Type B pancreatic cell (in vitro differentiated cells): ENCODE results near the gene SYCE1. TPM values are rescaled to one million over a fixed set of nuclear protein-coding genes. Genes with fewer than 3 reads are reported as not detected.

ENCODE experiments used
- DNase-seq: peaks from one replicate; pipeline ENCODE4 v3.0.0; 2021; ENCODE audit warnings: mixed read lengths; ENCODE audit not compliant: unreplicated experiment; ENCODE audit errors: extremely low spot score
- H3K27ac Mint-ChIP-seq: 2 replicates; pipeline ENCODE4 v1.8.0; 2021; ENCODE audit warnings: mild to moderate bottlenecking, mixed read lengths
- H3K27me3 Mint-ChIP-seq: 2 replicates; pipeline ENCODE4 v1.8.0; 2021; ENCODE audit warnings: mixed read lengths
- H3K36me3 Mint-ChIP-seq: 2 replicates; pipeline ENCODE4 v1.8.0; 2021; ENCODE audit warnings: mixed read lengths
- H3K4me1 Mint-ChIP-seq: one replicate; pipeline ENCODE4 v1.8.0; 2021; ENCODE audit warnings: mixed read lengths; ENCODE audit not compliant: unreplicated experiment
- H3K4me3 Mint-ChIP-seq: 2 replicates; pipeline ENCODE4 v1.8.0; 2021; ENCODE audit warnings: mild to moderate bottlenecking, mixed read lengths
- H3K9me3 Mint-ChIP-seq: 2 replicates; pipeline ENCODE4 v1.8.0; 2021; ENCODE audit warnings: mixed read lengths
- total RNA-seq: library from RNA; stranded (reverse); gene quantifications from 2 replicates; pipeline ENCODE4 v1.2.1, GENCODE V29; 2021; ENCODE audit warnings: low replicate concordance
- TF ChIP-seq, protein P1 (sequence below): fragments of 200-600 bp; sonication (generic); conservative IDR thresholded peaks from 2 replicates; pipeline ENCODE4 v1.5.0; 2021; ENCODE audit warnings: antibody characterized with exemption, mild to moderate bottlenecking

SYCE1 gene
- total RNA-seq, 1 donor from 2014 or later: not detected

GRCh38 chr10:133509700-133510099, 55.7 kb downstream of the SYCE1 start:
- no peak overlapping the region for H3K4me3 Mint-ChIP-seq
- no peak overlapping the region for H3K27ac Mint-ChIP-seq
- no peaks in the 10 kb centered on the region for H3K36me3 Mint-ChIP-seq
- no peaks in the 10 kb centered on the region for H3K27me3 Mint-ChIP-seq
- TF ChIP-seq, protein P1, sequence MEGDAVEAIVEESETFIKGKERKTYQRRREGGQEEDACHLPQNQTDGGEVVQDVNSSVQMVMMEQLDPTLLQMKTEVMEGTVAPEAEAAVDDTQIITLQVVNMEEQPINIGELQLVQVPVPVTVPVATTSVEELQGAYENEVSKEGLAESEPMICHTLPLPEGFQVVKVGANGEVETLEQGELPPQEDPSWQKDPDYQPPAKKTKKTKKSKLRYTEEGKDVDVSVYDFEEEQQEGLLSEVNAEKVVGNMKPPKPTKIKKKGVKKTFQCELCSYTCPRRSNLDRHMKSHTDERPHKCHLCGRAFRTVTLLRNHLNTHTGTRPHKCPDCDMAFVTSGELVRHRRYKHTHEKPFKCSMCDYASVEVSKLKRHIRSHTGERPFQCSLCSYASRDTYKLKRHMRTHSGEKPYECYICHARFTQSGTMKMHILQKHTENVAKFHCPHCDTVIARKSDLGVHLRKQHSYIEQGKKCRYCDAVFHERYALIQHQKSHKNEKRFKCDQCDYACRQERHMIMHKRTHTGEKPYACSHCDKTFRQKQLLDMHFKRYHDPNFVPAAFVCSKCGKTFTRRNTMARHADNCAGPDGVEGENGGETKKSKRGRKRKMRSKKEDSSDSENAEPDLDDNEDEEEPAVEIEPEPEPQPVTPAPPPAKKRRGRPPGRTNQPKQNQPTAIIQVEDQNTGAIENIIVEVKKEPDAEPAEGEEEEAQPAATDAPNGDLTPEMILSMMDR: no peak
- peaks cover 3% of the 10 kb centered on the region for H3K9me3 Mint-ChIP-seq
- no peak for DNase-seq
- H3K4me1 Mint-ChIP-seq: no peaks in the 10 kb centered on the region

Other genes starting within 250 kb of the SYCE1 start
- 3.6 and 8.5 TPM in 2 replicates for gene CALY, start 228.7 kb downstream of the SYCE1 start, total RNA-seq
- 1.3 and 2.8 TPM in 2 replicates for gene PRAP1, start 218.2 kb downstream of the SYCE1 start, total RNA-seq
- gene FUOM, start 207.6 kb downstream of the SYCE1 start, total RNA-seq: 20.4 and 21.7 TPM in 2 replicates
- 106 and 127 TPM in 2 replicates for gene ECHS1, start 192.2 kb downstream of the SYCE1 start, total RNA-seq
- gene PAOX, start 186.3 kb downstream of the SYCE1 start, total RNA-seq: 6.9 and 8.2 TPM in 2 replicates
- 79.1 and 89.6 TPM in 2 replicates for gene MTG1, start 171.4 kb downstream of the SYCE1 start, total RNA-seq
- gene SPRN, start 141.0 kb downstream of the SYCE1 start, total RNA-seq: 0.21 and 0.56 TPM in 2 replicates
- 1.2 and 1.4 TPM in 2 replicates for gene SCART1, start 111.6 kb downstream of the SYCE1 start, total RNA-seq
- gene CYP2E1, start 38.2 kb downstream of the SYCE1 start, total RNA-seq: 0.53 and 0.62 TPM in 2 replicates
- not detected in 2 replicates for gene FRG2B, start 61.2 kb upstream of the SYCE1 start, total RNA-seq